HL-60 (cell line): ENCODE results near the gene MCM6.
"Not testable (repeated sequence)": the region's sequence is repeated elsewhere in the genome, so short reads cannot be mapped to it uniquely, and the experiment has no call there.

Experiments used
- CTCF ChIP-seq: IDR thresholded peaks from one replicate; pipeline ENCODE4 v1.5.1; 2011; ENCODE audit warnings: low read length, control low read depth, inconsistent platforms; ENCODE audit not compliant: insufficient read depth
- POLR2AphosphoS5 ChIP-seq: IDR thresholded peaks from 2 replicates; pipeline ENCODE4 v1.6.1; 2012; ENCODE audit warnings: low read depth
- TF ChIP-seq, protein P1 (sequence below): IDR thresholded peaks from 2 replicates; pipeline ENCODE4 v1.6.1; 2012; ENCODE audit warnings: low read depth; ENCODE audit not compliant: insufficient replicate concordance

- TF ChIP-seq POLR2AphosphoS5, CTCF: not testable (repeated sequence)
- TF ChIP-seq, protein P1, sequence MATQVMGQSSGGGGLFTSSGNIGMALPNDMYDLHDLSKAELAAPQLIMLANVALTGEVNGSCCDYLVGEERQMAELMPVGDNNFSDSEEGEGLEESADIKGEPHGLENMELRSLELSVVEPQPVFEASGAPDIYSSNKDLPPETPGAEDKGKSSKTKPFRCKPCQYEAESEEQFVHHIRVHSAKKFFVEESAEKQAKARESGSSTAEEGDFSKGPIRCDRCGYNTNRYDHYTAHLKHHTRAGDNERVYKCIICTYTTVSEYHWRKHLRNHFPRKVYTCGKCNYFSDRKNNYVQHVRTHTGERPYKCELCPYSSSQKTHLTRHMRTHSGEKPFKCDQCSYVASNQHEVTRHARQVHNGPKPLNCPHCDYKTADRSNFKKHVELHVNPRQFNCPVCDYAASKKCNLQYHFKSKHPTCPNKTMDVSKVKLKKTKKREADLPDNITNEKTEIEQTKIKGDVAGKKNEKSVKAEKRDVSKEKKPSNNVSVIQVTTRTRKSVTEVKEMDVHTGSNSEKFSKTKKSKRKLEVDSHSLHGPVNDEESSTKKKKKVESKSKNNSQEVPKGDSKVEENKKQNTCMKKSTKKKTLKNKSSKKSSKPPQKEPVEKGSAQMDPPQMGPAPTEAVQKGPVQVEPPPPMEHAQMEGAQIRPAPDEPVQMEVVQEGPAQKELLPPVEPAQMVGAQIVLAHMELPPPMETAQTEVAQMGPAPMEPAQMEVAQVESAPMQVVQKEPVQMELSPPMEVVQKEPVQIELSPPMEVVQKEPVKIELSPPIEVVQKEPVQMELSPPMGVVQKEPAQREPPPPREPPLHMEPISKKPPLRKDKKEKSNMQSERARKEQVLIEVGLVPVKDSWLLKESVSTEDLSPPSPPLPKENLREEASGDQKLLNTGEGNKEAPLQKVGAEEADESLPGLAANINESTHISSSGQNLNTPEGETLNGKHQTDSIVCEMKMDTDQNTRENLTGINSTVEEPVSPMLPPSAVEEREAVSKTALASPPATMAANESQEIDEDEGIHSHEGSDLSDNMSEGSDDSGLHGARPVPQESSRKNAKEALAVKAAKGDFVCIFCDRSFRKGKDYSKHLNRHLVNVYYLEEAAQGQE, result not testable (repeated sequence)
These were observed 68.4 kb downstream of the MCM6 start for GRCh38 chr2:135807874-135808273.
